Panc1 (cell line): ENCODE data around the gene RYK. TPM values are rescaled to one million over a fixed set of nuclear protein-coding genes. Genes with fewer than 3 reads are reported as not detected.

Source experiments
- ATAC-seq: fragments of 200-7000 bp; cut with Tn5 transposase; 2 replicates; pipeline ENCODE4 v1.9.1; 2020; ENCODE audit warnings: mild to moderate bottlenecking, moderate library complexity
- BruUV-seq: library from RNA; stranded (reverse); fragments of 400-500 nt; replicated peaks from 2 replicates; lab custom pipeline; 2021; lab: Mats Ljungman, UMichigan
- CTCF ChIA-PET: fragments of 300-600 bp; sonication (Branson Sonifier 250); formaldehyde crosslinking; loops from one replicate; lab custom pipeline; 2022; ENCODE audit warnings: antibody characterized with exemption; lab: Charles Lee
- POLR2A ChIA-PET: fragments of 300-600 bp; sonication (Branson Sonifier 250); formaldehyde crosslinking; loops from one replicate; lab custom pipeline; 2022; ENCODE audit warnings: antibody characterized with exemption; lab: Charles Lee
- DNase-seq: peaks from one replicate; pipeline ENCODE4 v3.0.0-alpha.2; 2010; ENCODE audit warnings: low read depth, low spot score
- H3K27ac ChIP-seq: 2 replicates; pipeline ENCODE4 v1.5.1; 2011; ENCODE audit warnings: mild to moderate bottlenecking, low read length, inconsistent platforms
- H3K27me3 ChIP-seq: fragments of 200-500 bp; sonication (Bioruptor generic); 2 replicates; pipeline ENCODE4 v1.6.0; 2014; ENCODE audit warnings: low read length, inconsistent platforms; ENCODE audit not compliant: control insufficient read depth, insufficient read depth
- H3K36me3 ChIP-seq: fragments of 200-500 bp; sonication (Bioruptor generic); 2 replicates; pipeline ENCODE4 v1.5.1; 2014; ENCODE audit warnings: inconsistent platforms, mild to moderate bottlenecking, low read length, moderate library complexity; ENCODE audit not compliant: control insufficient read depth, insufficient read depth
- H3K4me1 ChIP-seq: 2 replicates; pipeline ENCODE4 v1.5.1; 2011; ENCODE audit warnings: inconsistent platforms, mild to moderate bottlenecking, low read length, moderate library complexity; ENCODE audit not compliant: control insufficient read depth, insufficient read depth
- H3K4me3 ChIP-seq, 2 experiments: 2 replicates each; pipeline ENCODE4 v1.5.1; 2011 to 2012; ENCODE audit warnings: low read depth in 2 of 2, low read length in 2 of 2, mild to moderate bottlenecking in 2 of 2, inconsistent platforms in 1 of 2, moderate library complexity in 1 of 2
- H3K9me3 ChIP-seq: fragments of 200-500 bp; sonication (Bioruptor generic); 2 replicates; pipeline ENCODE4 v1.5.1; 2014; ENCODE audit warnings: low read depth, mild to moderate bottlenecking, inconsistent platforms, low read length, moderate library complexity; ENCODE audit not compliant: control insufficient read depth, insufficient read depth
- POLR2AphosphoS5 ChIP-seq: IDR thresholded peaks from 2 replicates; pipeline ENCODE4 v1.6.1; 2012; ENCODE audit warnings: mild to moderate bottlenecking, low read depth, low read length, moderate library complexity
- SIN3A ChIP-seq: IDR thresholded peaks from 2 replicates; pipeline ENCODE4 v1.6.1; 2012; ENCODE audit warnings: low read depth, mild to moderate bottlenecking, low read length, moderate library complexity, borderline replicate concordance; ENCODE audit not compliant: insufficient read depth
- TCF7L2 ChIP-seq: IDR thresholded peaks from 2 replicates; pipeline ENCODE4 v1.6.1; 2011; ENCODE audit warnings: mild to moderate bottlenecking, low read depth, low read length, inconsistent platforms
- in situ Hi-C: cut with HindIII; loops from 2 replicates; pipeline ENCODE4 v1.10.0; 2016; ENCODE audit warnings: low sequenced_read_pairs, low pct_unique_long_range_greater_than_20kb
- intact Hi-C: fragments of 100-400 bp; cut with micrococcal nuclease; formaldehyde crosslinking; loops from one replicate; pipeline ENCODE4 v1.10.0; 2022; ENCODE audit not compliant: unreplicated experiment
- total RNA-seq: library from RNA; stranded (reverse); gene quantifications from one replicate; pipeline ENCODE4 v1.2.1, GENCODE V29; 2021; ENCODE audit not compliant: unreplicated experiment
- TF ChIP-seq, protein P1 (sequence below), 2 experiments: IDR thresholded peaks; 2 replicates each; pipeline ENCODE4 v1.6.1; 2011 to 2012; ENCODE audit warnings: low read depth in 2 of 2, control low read depth in 1 of 2, low read length in 1 of 2, mild to moderate bottlenecking in 1 of 2, moderate library complexity in 1 of 2; ENCODE audit not compliant: insufficient read depth in 1 of 2
- TF ChIP-seq, protein P2 (sequence below): fragments of 450-650 bp; IDR thresholded peaks from 2 replicates; pipeline ENCODE4 v1.5.1; 2017; ENCODE audit warnings: mild to moderate bottlenecking

Gene RYK
- total RNA-seq, 1 experiment from 2014 or later: 82.7 TPM

DNA sequence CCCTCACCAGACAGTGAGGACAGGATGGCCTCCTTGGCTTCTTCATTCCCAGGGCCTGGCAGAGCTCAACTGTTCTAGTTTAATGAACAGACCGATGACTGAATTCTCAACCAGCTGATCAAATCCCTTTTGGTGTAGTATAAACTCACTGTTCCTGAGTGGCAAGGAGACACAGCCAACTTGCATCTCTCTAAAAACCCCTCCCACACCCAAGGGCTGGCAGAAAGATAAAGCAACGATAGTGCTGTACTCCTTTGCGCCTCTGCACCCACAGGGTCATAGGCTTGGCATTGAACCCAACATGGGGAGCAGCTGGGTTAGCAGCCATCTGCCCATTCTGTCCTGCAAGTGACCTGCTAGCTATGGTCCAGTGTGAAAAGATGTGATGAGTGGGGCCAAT, 103.2 kb downstream of the RYK start:
- H3K4me3 ChIP-seq: no peak overlapping the region
- H3K36me3 ChIP-seq: no peaks in the 10 kb centered on the region
- ChIA-PET POLR2A (no interaction called here), CTCF (no interaction called here)
- intact Hi-C loops: no loop called here
- in situ Hi-C loops: no loop called here
- TF ChIP-seq POLR2AphosphoS5: no peak
- TF ChIP-seq, protein P1, sequence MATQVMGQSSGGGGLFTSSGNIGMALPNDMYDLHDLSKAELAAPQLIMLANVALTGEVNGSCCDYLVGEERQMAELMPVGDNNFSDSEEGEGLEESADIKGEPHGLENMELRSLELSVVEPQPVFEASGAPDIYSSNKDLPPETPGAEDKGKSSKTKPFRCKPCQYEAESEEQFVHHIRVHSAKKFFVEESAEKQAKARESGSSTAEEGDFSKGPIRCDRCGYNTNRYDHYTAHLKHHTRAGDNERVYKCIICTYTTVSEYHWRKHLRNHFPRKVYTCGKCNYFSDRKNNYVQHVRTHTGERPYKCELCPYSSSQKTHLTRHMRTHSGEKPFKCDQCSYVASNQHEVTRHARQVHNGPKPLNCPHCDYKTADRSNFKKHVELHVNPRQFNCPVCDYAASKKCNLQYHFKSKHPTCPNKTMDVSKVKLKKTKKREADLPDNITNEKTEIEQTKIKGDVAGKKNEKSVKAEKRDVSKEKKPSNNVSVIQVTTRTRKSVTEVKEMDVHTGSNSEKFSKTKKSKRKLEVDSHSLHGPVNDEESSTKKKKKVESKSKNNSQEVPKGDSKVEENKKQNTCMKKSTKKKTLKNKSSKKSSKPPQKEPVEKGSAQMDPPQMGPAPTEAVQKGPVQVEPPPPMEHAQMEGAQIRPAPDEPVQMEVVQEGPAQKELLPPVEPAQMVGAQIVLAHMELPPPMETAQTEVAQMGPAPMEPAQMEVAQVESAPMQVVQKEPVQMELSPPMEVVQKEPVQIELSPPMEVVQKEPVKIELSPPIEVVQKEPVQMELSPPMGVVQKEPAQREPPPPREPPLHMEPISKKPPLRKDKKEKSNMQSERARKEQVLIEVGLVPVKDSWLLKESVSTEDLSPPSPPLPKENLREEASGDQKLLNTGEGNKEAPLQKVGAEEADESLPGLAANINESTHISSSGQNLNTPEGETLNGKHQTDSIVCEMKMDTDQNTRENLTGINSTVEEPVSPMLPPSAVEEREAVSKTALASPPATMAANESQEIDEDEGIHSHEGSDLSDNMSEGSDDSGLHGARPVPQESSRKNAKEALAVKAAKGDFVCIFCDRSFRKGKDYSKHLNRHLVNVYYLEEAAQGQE (IDR thresholded peaks at IDR 0.05; ENCODE audit: insufficient read depth in 1 of 2, low read depth in 2 of 2, low read length in 1 of 2): no peak
- no peak for TF ChIP-seq TCF7L2
- no peak for TF ChIP-seq SIN3A
- TF ChIP-seq, protein P2, sequence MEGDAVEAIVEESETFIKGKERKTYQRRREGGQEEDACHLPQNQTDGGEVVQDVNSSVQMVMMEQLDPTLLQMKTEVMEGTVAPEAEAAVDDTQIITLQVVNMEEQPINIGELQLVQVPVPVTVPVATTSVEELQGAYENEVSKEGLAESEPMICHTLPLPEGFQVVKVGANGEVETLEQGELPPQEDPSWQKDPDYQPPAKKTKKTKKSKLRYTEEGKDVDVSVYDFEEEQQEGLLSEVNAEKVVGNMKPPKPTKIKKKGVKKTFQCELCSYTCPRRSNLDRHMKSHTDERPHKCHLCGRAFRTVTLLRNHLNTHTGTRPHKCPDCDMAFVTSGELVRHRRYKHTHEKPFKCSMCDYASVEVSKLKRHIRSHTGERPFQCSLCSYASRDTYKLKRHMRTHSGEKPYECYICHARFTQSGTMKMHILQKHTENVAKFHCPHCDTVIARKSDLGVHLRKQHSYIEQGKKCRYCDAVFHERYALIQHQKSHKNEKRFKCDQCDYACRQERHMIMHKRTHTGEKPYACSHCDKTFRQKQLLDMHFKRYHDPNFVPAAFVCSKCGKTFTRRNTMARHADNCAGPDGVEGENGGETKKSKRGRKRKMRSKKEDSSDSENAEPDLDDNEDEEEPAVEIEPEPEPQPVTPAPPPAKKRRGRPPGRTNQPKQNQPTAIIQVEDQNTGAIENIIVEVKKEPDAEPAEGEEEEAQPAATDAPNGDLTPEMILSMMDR: no peak
- no peaks in the 10 kb centered on the region for H3K27me3 ChIP-seq
- H3K27ac ChIP-seq: no peak overlapping the region
- H3K4me1 ChIP-seq: no peaks in the 10 kb centered on the region
- DNase-seq (no peak), ATAC-seq (no peak)
- no peaks in the 10 kb centered on the region for H3K9me3 ChIP-seq
- BruUV-seq: no TSS peak

DNA sequence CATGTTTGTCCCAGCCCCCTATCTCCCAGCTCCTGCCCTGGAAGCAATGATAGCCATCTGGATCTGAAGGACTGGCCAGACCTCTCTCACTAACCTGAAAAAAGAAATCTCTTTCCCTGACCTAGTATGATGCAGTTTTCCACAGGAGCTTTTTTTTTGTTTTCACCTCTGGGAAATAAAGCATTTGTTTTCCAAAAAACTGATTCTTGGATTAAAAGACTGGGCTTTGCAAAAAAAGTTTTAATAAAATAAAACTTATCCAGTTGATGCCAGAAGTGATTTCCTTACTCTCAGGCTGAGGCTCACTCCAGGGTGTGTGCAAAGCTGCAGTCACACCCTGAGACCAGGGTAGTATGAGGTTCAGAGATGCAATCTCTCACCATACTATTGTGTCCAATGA, 104.0 kb downstream of the RYK start:
- BruUV-seq: no TSS peak

More for the DNA sequence above, 104.0 kb downstream of the RYK start:
- Histone ChIP-seq H3K4me3 (no peak overlapping the region), H3K27me3 (no peaks in the 10 kb centered on the region), H3K9me3 (no peaks in the 10 kb centered on the region), H3K36me3 (no peaks in the 10 kb centered on the region), H3K4me1 (no peaks in the 10 kb centered on the region), H3K27ac (no peak overlapping the region)
- no peak for DNase-seq
- ATAC-seq: no peak
- in situ Hi-C loops: no loop called here
- intact Hi-C loops: no loop called here
- ChIA-PET POLR2A (no interaction called here), CTCF (no interaction called here)
- no peak for TF ChIP-seq POLR2AphosphoS5
- TF ChIP-seq, protein P2: no peak
- no peak for TF ChIP-seq TCF7L2
- TF ChIP-seq SIN3A: no peak
- TF ChIP-seq, protein P1 (IDR thresholded peaks at IDR 0.05; ENCODE audit: insufficient read depth in 1 of 2, low read depth in 2 of 2, low read length in 1 of 2): no peak
